GM21529 (cell line): ENCODE measurements around the gene MAPK1.
"Not testable (repeated sequence)": the region's sequence is repeated elsewhere in the genome, so short reads cannot be mapped to it uniquely, and the experiment has no call there.

Source experiments
- ATAC-seq: cut with Tn5 transposase; IDR thresholded peaks from one replicate; pipeline ENCODE4 v1.9.1; 2021; ENCODE audit not compliant: unreplicated experiment

The MAPK1 gene

DNA sequence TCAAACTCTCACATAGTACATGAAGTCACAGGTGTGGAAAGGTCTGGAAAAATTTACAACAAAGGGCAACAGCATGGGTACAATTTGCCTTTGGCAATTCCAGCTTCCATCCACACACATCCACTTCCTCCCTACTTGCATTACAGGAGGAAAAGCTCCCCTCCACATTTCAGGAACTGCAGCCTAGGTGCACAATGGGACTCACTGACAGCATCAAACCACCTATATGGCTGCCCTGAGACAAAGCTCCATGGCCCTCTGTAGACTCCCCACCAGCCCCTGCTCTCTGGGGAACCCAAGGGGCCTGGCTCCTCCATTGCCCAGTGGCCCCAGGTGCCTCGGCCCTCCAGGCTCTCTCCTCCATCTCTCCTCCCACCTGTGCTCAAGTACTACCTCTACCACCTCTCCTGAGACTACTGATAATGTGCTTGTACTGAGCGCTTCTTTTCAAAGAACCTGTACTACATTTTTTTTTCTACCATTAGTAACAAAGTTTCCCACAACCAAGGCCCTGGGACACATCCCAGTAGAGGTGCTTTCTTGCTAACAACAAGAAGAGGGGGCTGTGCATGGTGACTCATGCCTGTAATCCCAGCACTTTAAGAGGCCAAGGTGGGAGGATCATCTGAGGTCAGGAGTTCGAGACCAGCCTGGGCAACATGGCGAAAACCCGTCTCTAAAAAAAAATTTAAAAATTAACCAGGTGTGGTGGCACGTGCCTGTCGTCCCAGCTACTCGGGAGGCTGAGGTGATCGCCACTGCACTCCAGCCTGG, 136.7 kb downstream of the MAPK1 start:
- ATAC-seq, result no peak

- ATAC-seq, result not testable (repeated sequence)
Measured at GRCh38 chr22:21729184-21729583, 138.3 kb downstream of the MAPK1 start.

DNA sequence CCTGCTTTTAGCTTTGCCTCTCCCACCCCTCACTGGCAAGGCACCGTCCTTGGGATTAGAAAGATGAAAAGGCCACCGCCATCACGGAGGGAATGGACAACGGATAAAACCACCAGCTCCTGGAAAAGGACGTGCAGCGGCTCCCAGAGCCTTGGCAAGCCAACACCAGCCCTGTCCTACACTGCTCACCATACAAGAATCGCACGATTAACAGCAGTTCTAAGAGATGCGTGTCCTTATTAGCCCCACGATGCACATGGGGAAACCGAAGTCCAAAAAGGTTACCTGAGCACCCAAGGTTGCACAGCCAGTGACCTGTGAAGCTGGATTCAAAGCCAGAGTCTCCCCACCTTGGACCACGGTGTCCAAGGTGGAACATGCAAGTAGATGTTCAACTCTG, 139.2 kb downstream of the MAPK1 start:
- ATAC-seq, result no peak

GRCh38 chr22:21727768-21728167, 139.7 kb downstream of the MAPK1 start:
- ATAC-seq, result no peak

GRCh38 chr22:21727159-21727558, 140.3 kb downstream of the MAPK1 start:
- ATAC-seq, result no peak

DNA sequence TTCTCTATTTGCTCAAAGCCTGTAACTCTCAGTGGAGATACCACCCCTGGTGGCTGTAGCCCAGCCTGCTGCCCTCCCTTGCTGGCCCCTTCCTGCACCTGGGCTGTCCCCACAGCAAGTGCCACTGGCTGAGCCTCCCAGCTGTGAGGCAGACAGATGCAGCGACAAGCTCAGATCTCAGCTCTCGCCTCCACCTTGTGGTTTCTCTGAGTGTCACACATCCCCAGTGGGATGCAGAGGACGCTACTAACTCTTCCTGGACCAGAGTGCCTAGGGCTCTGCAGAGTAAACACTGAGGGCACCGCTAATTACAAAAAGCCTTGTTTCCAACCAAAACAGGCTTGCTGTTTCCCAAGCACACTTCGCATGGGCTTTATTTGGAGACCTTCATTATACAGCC, 140.8 kb downstream of the MAPK1 start:
- no peak for ATAC-seq

GRCh38 chr22:21725956-21726649, 141.3 kb downstream of the MAPK1 start:
- no peak for ATAC-seq

DNA sequence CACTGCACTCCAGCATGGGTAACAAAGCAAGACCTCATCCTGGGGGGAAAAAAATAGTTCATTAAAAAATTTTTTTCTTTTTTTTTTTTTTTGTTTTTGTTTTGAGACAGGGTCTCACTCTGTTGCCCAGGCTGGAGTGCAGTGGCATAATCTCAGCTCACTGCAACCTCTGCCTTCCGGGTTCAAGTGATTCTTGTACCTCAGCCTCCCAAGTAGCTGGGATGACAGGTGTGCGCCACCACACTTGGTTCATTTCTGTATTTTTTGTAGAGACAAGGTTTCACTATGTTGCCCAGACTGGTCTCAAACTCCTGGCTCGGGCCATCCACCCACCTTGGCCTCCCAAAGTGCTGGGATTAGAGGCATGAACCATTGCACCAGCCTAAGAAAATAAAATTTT, 142.9 kb downstream of the MAPK1 start:
- ATAC-seq, result not testable (repeated sequence)

- not testable (repeated sequence) for ATAC-seq
Measured at GRCh38 chr22:21721195-21721852, 146.1 kb downstream of the MAPK1 start.

DNA sequence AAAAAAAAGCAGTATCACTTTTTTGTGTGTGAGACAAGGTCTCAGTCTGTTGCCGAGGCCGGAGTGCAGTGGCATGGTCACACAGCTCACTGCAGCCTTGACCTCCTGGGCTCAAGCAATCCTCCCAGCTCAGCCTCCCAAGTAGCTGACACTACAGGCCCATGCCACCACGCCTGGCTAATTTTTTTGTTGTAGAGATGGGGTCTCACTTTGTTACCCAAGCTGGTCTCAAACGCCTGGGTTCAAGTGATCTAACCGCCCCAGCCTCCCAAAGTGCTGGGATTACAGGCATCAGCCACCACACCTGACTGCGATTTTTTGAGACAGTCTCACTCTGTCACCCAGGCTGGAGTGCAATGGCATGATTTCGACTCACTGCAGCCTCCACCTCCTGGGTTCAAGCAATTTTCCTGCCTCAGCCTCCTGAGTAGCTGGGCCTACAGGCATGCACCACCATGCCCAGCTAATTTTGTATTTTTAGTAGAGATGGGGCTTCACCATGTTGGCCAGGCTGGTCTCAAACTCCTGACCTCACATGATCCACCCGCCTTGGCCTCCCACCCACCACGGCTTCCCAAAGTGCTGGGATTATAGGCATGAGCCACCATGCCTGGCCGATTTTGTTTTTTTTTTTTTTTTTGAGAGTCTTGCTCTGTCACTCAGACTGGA, 147.1 kb downstream of the MAPK1 start:
- not testable (repeated sequence) for ATAC-seq

DNA sequence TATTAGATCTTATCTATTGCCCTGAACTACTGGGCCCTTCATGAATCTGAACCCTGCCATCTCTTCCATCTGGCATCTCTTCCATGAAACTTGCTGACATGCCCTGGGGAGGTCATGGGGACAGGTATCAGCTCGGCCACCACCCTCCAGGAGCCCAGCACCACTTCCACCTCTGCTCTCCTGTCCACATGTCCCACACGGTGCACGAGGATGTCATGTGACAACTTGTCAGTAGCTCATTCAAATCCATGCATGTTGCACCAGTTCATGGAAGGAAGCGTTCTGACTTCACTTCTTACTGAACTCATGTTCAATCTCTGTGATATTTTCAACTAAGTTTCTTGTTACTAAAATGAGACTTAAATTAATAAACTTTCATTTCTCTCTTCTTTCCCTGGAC, 148.4 kb downstream of the MAPK1 start:
- no peak for ATAC-seq

DNA sequence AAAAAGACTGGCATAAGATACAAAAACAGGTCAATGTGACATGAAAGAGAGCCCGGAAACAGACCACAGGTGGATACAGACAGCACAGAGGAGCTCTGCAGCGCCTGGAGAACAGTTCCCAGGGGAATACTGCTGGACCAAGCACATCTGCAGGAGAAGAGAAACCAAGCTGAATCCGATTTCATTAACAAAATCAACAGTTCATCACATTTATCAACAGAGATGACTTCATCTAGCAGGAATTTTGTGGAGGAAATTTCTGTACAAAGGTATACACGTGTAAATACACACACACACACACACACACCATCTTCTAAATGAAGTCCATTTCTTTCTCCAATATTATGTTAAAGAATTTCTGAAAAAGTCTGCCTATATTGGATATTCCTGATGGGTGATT, 148.9 kb downstream of the MAPK1 start:
- ATAC-seq, result no peak

- ATAC-seq, result not testable (repeated sequence)
Measured at GRCh38 chr22:21716395-21717122, 150.9 kb downstream of the MAPK1 start.

GRCh38 chr22:21714786-21715185, 152.7 kb downstream of the MAPK1 start:
- ATAC-seq, result no peak

- ATAC-seq, result no peak
Measured at GRCh38 chr22:21714059-21714770, 153.2 kb downstream of the MAPK1 start.

DNA sequence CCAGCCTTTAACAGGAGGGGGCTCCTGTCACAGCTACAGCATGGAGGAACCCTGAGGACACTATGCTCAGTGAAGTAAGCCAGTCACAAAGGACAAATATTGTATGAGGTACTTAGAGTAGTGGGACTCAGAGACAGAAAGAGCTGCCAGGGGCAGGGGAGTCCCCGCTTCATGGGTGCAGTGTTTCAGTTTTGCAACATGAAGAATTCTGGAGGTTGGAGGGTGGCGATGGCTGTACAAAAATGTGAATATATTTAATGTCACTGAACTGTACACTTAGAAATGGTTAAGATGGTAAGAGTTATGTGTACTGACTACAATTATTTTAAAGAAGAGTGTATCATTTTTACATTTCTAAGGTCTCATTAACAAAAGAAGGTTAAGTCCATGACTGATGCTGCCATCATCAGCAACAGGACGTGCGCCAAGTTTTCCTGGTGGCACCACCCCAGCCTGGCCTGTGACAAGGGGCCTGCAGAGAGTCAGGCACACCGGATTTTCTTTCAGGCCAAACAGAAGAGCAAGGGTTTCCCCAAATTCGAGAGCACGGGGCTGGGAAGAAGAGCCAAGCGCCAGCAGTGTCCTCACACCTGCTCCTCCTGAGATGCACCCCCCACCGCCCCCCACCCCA, 153.9 kb downstream of the MAPK1 start:
- no peak for ATAC-seq

DNA sequence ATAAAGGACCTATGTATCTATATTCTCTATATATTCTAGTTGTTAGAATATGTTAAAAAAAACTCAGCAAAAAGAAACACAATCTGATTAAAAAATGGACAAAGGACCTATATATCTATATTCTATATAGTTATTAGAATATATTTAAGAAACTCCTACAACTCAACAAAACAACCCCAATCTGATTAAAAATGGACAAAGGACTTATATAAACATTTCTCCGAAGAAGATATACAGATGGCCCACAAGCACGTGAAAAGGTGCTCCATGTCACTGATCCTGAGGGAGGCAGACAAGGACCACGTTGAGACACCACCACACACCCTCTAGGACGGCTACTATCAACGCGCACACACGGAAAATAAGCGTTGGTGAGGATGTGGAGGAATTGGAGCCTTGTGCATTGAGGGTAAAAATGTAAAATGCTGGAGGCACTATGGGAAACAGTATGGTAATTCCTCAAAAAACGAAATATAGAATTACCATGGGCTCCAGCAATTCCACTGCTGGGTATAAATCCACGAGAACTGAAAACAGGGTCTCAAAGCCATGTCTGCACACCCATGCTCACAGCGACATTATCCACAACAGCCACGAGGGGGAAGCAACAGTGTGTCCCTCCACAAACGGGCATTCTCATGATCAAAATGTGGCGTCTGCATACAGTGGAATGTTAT, 154.6 kb downstream of the MAPK1 start:
- no peak for ATAC-seq

- no peak for ATAC-seq
Measured at GRCh38 chr22:21711851-21712250, 155.6 kb downstream of the MAPK1 start.

GRCh38 chr22:21710156-21710555, 157.3 kb downstream of the MAPK1 start:
- ATAC-seq, result no peak
